ENCODE results near the gene GRM7. TPM values are rescaled to one million over a fixed set of nuclear protein-coding genes. Genes with fewer than 3 reads are reported as not detected.

The GRM7 gene
- total RNA-seq, 4 donors from 2014 or later, result 0.09 TPM; not detected in 3

GRCh38 chr3:7209098-7209497 lies 348.2 kb downstream of the GRM7 start:
- H3K36me3 ChIP-seq, result no peaks in the 10 kb centered on the region
- no peaks in the 10 kb centered on the region for H3K4me1 ChIP-seq
- H3K4me3 ChIP-seq, result no peak overlapping the region
- no peak for TF ChIP-seq POLR2A (IDR thresholded peaks at IDR 0.05)
- TF ChIP-seq CTCF (IDR thresholded peaks at IDR 0.05), result no peak
- H3K9me3 ChIP-seq, result no peaks in the 10 kb centered on the region
- intact Hi-C loops (cut with DNase I), result no loop called here
- DNase-seq, result no peak
- H3K27ac ChIP-seq, result no peak overlapping the region
- H3K27me3 ChIP-seq, result no peaks in the 10 kb centered on the region

GRCh38 chr3:7211740-7212139 lies 350.8 kb downstream of the GRM7 start:
- Histone ChIP-seq H3K36me3 (no peaks in the 10 kb centered on the region), H3K27ac (no peak overlapping the region), H3K4me1 (no peaks in the 10 kb centered on the region), H3K4me3 (no peak overlapping the region), H3K9me3 (no peaks in the 10 kb centered on the region), H3K27me3 (no peaks in the 10 kb centered on the region)
- WGBS, 2 donors, result 45 to 54% methylated on average over 5 of the region's 5 CpGs
- intact Hi-C loops (cut with DNase I), result no loop called here
- no peak for DNase-seq
- TF ChIP-seq CTCF (IDR thresholded peaks at IDR 0.05) (no peak), POLR2A (IDR thresholded peaks at IDR 0.05) (no peak)

GRCh38 chr3:7215706-7216105 lies 354.8 kb downstream of the GRM7 start:
- intact Hi-C loops (cut with DNase I), result no loop called here
- Histone ChIP-seq H3K4me3 (no peak overlapping the region), H3K27me3 (no peaks in the 10 kb centered on the region), H3K9me3 (no peaks in the 10 kb centered on the region), H3K27ac (no peak overlapping the region), H3K4me1 (no peaks in the 10 kb centered on the region), H3K36me3 (no peaks in the 10 kb centered on the region)
- 40 to 44% methylated on average over 3 of the region's 3 CpGs for WGBS, 2 donors
- DNase-seq, result no peak
- TF ChIP-seq CTCF (IDR thresholded peaks at IDR 0.05) (no peak), POLR2A (IDR thresholded peaks at IDR 0.05) (no peak)

- no peak overlapping the region for H3K27ac ChIP-seq
- H3K9me3 ChIP-seq, result no peaks in the 10 kb centered on the region
- no peaks in the 10 kb centered on the region for H3K4me1 ChIP-seq
- H3K27me3 ChIP-seq, result no peaks in the 10 kb centered on the region
- no peaks in the 10 kb centered on the region for H3K36me3 ChIP-seq
- TF ChIP-seq CTCF (IDR thresholded peaks at IDR 0.05) (no peak), POLR2A (IDR thresholded peaks at IDR 0.05) (no peak)
- WGBS, 2 donors, result 84 to 92% methylated on average over 4 of the region's 4 CpGs
- no peak overlapping the region for H3K4me3 ChIP-seq
- intact Hi-C loops (cut with DNase I), result no loop called here
- DNase-seq, result no peak
These were observed 365.5 kb downstream of the GRM7 start for GRCh38 chr3:7226393-7226792.

- intact Hi-C loops (cut with DNase I), result no loop called here
- no peak overlapping the region for H3K4me3 ChIP-seq
- no peak for DNase-seq
- H3K27ac ChIP-seq, result no peak overlapping the region
- 92 to 100% methylated on average over 1 of the region's 1 CpG for WGBS, 2 donors
- no peaks in the 10 kb centered on the region for H3K27me3 ChIP-seq
- H3K4me1 ChIP-seq, result no peaks in the 10 kb centered on the region
- TF ChIP-seq POLR2A (IDR thresholded peaks at IDR 0.05) (no peak), CTCF (IDR thresholded peaks at IDR 0.05) (no peak)
- no peaks in the 10 kb centered on the region for H3K36me3 ChIP-seq
- no peaks in the 10 kb centered on the region for H3K9me3 ChIP-seq
These were observed 377.8 kb downstream of the GRM7 start for GRCh38 chr3:7238565-7239295.
